Femur (tissue), 1 donor: ENCODE measurements around the gene FAM133A.
A peak's percentile ranks its signal among the peaks of the same experiment; 100 is the strongest.

ENCODE experiments used
- DNase-seq: peaks from one replicate; pipeline ENCODE4 v3.0.0-alpha.2; 2017

The FAM133A gene

GRCh38 chrX:93673869-93674271 is at the start of gene FAM133A:
TSS of gene FAM133A (plus strand) at chrX:93674206. CDS start at chrX:93709420, 35,214 bp downstream.
- DNase-seq: peak; percentile 23

GRCh38 chrX:93637591-93637990 is 36.4 kb upstream of the FAM133A start:
- no peak for DNase-seq

GRCh38 chrX:93649381-93649780 is 24.6 kb upstream of the FAM133A start:
- no peak for DNase-seq

GRCh38 chrX:93660575-93660974 is 13.4 kb upstream of the FAM133A start:
- DNase-seq: no peak

DNA sequence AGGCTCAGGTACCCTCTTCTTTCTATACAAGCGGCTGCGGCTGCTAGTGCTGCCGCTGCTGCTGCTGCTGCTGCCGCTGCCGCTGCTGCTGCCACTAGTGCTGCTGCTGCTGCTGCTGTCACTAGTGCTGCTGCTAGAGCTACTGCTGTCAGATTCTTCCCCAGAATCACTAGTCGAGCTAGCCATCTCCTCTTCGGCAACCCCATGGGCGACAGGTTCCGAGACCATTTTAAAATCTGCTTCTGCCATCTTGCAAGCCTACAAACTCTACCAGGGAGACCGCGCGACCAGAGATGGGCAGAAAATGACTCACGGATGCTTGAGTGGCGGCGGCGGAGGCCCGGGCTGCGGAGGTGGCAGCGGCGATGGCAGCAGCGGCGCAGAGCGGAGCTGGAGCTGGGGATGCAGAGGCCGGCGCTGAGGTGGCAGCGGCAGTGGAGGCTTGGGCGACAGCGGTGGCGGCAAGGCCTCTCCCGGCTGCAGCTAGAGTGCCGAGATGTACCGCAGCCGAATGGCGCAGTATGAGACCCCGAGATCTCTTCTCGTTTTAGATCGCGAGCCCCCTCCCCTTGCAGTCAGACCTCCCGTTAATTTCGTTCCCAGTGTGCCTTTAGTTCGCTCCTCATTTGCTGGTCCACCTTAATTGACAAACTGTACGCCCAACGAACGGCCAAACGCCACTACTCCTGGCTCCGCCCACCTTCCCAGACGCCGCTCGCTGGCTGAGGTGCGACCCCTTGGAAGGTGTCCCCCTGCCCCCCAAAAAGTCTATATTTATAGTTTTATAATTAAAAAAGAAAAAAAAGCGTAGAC is 744 bp upstream of the FAM133A start, which contains the start of gene NAP1L3:
TSS of gene NAP1L3 (minus strand) at position 523 of the 813 bp plus-strand sequence. CDS start at position 249, 274 bp downstream.
- DNase-seq: peak; percentile 85

- no peak for DNase-seq
Observed at GRCh38 chrX:93695981-93696380, 22.0 kb downstream of the FAM133A start.

DNA sequence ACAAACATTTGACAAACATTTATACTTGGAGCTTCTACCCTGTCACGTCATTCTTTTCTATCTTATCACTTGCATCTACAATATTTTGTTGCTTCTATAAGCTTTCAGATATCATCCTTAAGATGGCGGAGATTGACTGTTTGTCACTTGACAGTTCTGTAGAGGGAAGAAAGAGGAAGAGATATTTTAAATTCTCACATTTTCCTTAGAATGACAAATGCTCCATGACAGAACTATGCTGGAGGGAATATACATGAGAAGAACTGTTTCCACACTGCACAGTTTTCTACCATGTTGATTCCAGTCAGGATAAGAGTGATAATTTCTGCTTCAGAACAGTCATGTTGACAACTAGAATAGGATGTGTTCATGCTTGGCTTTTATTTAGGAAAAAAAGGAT is 29.7 kb downstream of the FAM133A start:
- no peak for DNase-seq

DNA sequence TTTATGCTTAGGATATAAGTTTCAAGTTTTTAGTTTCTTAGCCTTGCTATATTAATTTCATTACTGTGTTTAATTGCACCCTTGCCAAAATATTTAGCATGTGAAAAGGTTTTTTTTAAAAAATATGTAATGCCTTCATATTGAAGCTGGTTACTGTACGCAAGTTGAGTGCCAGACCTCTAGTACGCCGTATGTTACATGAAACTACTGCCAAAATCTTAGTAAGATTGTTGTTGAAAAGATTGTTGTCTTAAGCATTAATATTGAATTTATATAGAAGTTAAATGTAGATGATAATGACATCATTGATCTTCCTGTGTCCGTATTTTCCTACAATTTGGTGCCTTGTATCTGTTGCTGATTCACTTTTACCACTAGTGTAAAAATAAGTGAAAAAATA is 37.1 kb downstream of the FAM133A start:
- DNase-seq: no peak

DNA sequence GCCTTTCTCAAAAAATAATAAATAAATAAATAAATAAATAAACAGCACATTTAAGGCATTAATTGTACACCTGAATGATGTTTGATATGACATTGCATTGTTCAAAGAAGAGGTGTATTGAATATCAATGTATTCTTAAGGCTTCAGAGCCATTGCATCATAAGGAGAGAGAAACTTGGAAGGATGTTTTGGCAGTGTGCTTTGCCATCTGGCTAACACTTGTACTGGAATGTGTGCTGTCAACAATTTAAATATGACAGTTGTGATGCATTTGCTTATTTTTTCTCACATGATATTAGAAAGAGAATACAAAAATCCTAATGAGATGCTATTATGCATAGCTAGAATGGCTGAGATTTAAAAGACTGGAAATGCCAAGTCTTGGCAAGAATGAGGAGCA is 67.8 kb downstream of the FAM133A start:
- no peak for DNase-seq

DNA sequence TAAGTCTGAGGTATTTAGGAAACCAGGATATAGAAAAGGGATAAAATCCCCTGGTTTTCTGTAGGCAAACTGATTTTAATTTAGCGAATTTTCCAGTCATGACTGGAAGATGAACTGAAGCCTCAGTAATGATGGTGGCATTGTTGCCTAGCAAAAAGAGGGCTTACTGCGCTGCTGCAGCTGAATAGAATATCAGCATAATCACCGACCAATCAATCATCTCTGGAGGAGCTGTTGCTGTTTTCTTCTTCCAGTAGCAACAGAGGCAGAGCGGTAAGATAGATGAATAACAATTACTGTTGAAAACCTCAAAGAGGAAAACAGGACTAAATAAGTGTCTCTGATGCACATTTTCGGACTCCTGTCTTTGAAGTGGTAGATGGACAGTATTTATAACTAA is 86.2 kb downstream of the FAM133A start:
- DNase-seq: no peak
